IMR-90 (cell line): ENCODE results near the gene LCE2B. TPM values are rescaled to one million over a fixed set of nuclear protein-coding genes. Genes with fewer than 3 reads are reported as not detected.

Experiments used
- ATAC-seq: fragments of 200-7000 bp; cut with Tn5 transposase; 2 replicates; pipeline ENCODE4 v1.9.1; 2020; ENCODE audit warnings: low read depth, mild to moderate bottlenecking, moderate library complexity
- BruUV-seq: library from RNA; stranded (reverse); fragments of 400-500 nt; replicated peaks from 2 replicates; lab custom pipeline; 2021; lab: Mats Ljungman, UMichigan
- CTCF ChIA-PET: fragments of 300-600 bp; formaldehyde crosslinking; extraction: SDS; loops from one replicate; lab custom pipeline; 2021; ENCODE audit warnings: antibody characterized with exemption; lab: Yijun Ruan, JAX
- POLR2A ChIA-PET: fragments of 300-600 bp; sonication (Branson Sonifier 250); formaldehyde crosslinking; loops from one replicate; lab custom pipeline; 2022; ENCODE audit warnings: antibody characterized with exemption; ENCODE audit not compliant: unreplicated experiment; lab: Charles Lee
- DNase-seq: peaks from one replicate; pipeline ENCODE4 v3.0.0; 2013
- H2AFZ ChIP-seq: replicated peaks from 2 replicates; pipeline ENCODE3; 2013; ENCODE audit warnings: low read length, mild to moderate bottlenecking; ENCODE audit not compliant: poor library complexity
- H2AK5ac ChIP-seq: 2 replicates; pipeline ENCODE4 v1.6.1; 2013; ENCODE audit warnings: low read depth, low read length, inconsistent platforms
- H2AK9ac ChIP-seq: replicated peaks from 2 replicates; pipeline ENCODE3; 2013; ENCODE audit warnings: mild to moderate bottlenecking, low read depth, low read length, moderate library complexity; ENCODE audit not compliant: poor library complexity
- H2BK120ac ChIP-seq: 2 replicates; pipeline ENCODE4 v1.6.1; 2013; ENCODE audit warnings: low read depth, low read length, inconsistent platforms
- H2BK15ac ChIP-seq: 3 replicates; pipeline ENCODE4 v1.6.1; 2013; ENCODE audit warnings: low read depth, low read length, inconsistent platforms
- H2BK20ac ChIP-seq: 2 replicates; pipeline ENCODE4 v1.6.1; 2013; ENCODE audit warnings: low read depth, mild to moderate bottlenecking, inconsistent platforms, low read length, moderate library complexity
- H2BK5ac ChIP-seq: 2 replicates; pipeline ENCODE4 v1.6.1; 2013; ENCODE audit warnings: mild to moderate bottlenecking, low read depth, low read length, inconsistent platforms; ENCODE audit not compliant: poor library complexity, severe bottlenecking
- H3K14ac ChIP-seq: replicated peaks from 2 replicates; pipeline ENCODE4 v1.6.1; 2013; ENCODE audit warnings: low read depth, low read length, inconsistent platforms
- H3K18ac ChIP-seq: 2 replicates; pipeline ENCODE4 v1.6.1; 2013; ENCODE audit warnings: low read depth, low read length, control low read depth
- H3K23ac ChIP-seq: 2 replicates; pipeline ENCODE4 v1.6.1; 2013; ENCODE audit warnings: low read depth, low read length, inconsistent platforms
- H3K27ac ChIP-seq: 2 replicates; pipeline ENCODE4 v1.5.1; 2013; ENCODE audit warnings: mild to moderate bottlenecking, control low read depth, low read length; ENCODE audit not compliant: insufficient read depth
- H3K27me3 ChIP-seq: 2 replicates; pipeline ENCODE4 v1.6.1; 2013; ENCODE audit warnings: low read length; ENCODE audit not compliant: control insufficient read depth, insufficient read depth
- H3K36me3 ChIP-seq: 2 replicates; pipeline ENCODE4 v1.6.1; 2013; ENCODE audit warnings: low read length, mixed read lengths; ENCODE audit not compliant: control insufficient read depth, insufficient read depth
- H3K4ac ChIP-seq: 2 replicates; pipeline ENCODE4 v1.6.1; 2013; ENCODE audit warnings: low read depth, low read length, inconsistent platforms
- H3K4me1 ChIP-seq: 2 replicates; pipeline ENCODE4 v1.6.1; 2013; ENCODE audit warnings: low read length, mixed read lengths; ENCODE audit not compliant: control insufficient read depth, insufficient read depth
- H3K4me2 ChIP-seq: 2 replicates; pipeline ENCODE4 v1.6.1; 2013; ENCODE audit warnings: low read depth, mild to moderate bottlenecking, control low read depth, low read length, moderate library complexity
- H3K4me3 ChIP-seq: 2 replicates; pipeline ENCODE4 v1.5.1; 2013; ENCODE audit warnings: low read depth, mild to moderate bottlenecking, control low read depth, low read length, moderate library complexity; ENCODE audit not compliant: insufficient read depth
- H3K56ac ChIP-seq: 2 replicates; pipeline ENCODE4 v1.6.1; 2013; ENCODE audit warnings: low read length, inconsistent platforms; ENCODE audit not compliant: insufficient read depth; ENCODE audit errors: extremely low read depth
- H3K79me1 ChIP-seq, 2 experiments: 2 replicates each; pipeline ENCODE4 v1.6.1; 2013; ENCODE audit warnings: low read length in 2 of 2, inconsistent platforms in 1 of 2, low read depth in 1 of 2
- H3K9ac ChIP-seq: 2 replicates; pipeline ENCODE4 v1.6.1; 2013; ENCODE audit warnings: low read depth, low read length, control low read depth
- H3K9me1 ChIP-seq: 2 replicates; pipeline ENCODE4 v1.6.1; 2013; ENCODE audit warnings: low read length, inconsistent platforms; ENCODE audit not compliant: insufficient read depth
- H3K9me3 ChIP-seq: 2 replicates; pipeline ENCODE4 v1.6.1; 2013; ENCODE audit warnings: low read length; ENCODE audit not compliant: control insufficient read depth, insufficient read depth
- H4K20me1 ChIP-seq: 2 replicates; pipeline ENCODE4 v1.6.1; 2013; ENCODE audit warnings: low read length, inconsistent platforms; ENCODE audit not compliant: insufficient read depth
- H4K5ac ChIP-seq: 2 replicates; pipeline ENCODE4 v1.6.1; 2013; ENCODE audit warnings: mild to moderate bottlenecking, low read depth, low read length, control low read depth
- H4K8ac ChIP-seq, 2 experiments: 2 replicates each; pipeline ENCODE4 v1.6.1; 2013; ENCODE audit warnings: low read depth in 2 of 2, low read length in 2 of 2, control low read depth in 1 of 2, inconsistent platforms in 1 of 2
- H4K91ac ChIP-seq: 2 replicates; pipeline ENCODE4 v1.6.1; 2013; ENCODE audit warnings: low read depth, low read length, inconsistent platforms; ENCODE audit not compliant: insufficient read depth
- CHD1 ChIP-seq: IDR thresholded peaks from 2 replicates; pipeline ENCODE4 v1.6.1; 2012; ENCODE audit warnings: low read depth, low read length, improper control_type of control experiment
- FOS ChIP-seq: fragments of 150-350 bp; IDR thresholded peaks from 2 replicates; pipeline ENCODE4 v1.6.1; 2016; ENCODE audit warnings: low read depth, low read length
- MAFK ChIP-seq: IDR thresholded peaks from 2 replicates; pipeline ENCODE4 v1.6.1; 2012; ENCODE audit warnings: low read depth, low read length, improper control_type of control experiment
- MAZ ChIP-seq: IDR thresholded peaks from 2 replicates; pipeline ENCODE4 v1.6.1; 2012; ENCODE audit warnings: low read depth, mild to moderate bottlenecking, low read length, improper control_type of control experiment, moderate library complexity, borderline replicate concordance
- MXI1 ChIP-seq: IDR thresholded peaks from 2 replicates; pipeline ENCODE4 v1.6.1; 2012; ENCODE audit warnings: low read depth, mild to moderate bottlenecking, low read length, moderate library complexity, borderline replicate concordance
- NFE2L2 ChIP-seq: fragments of 150-350 bp; IDR thresholded peaks from 2 replicates; pipeline ENCODE4 v1.6.1; 2016; ENCODE audit warnings: low read depth, mild to moderate bottlenecking, low read length
- RAD21 ChIP-seq: IDR thresholded peaks from 2 replicates; pipeline ENCODE4 v1.6.1; 2012; ENCODE audit warnings: low read length, improper control_type of control experiment
- RCOR1 ChIP-seq: IDR thresholded peaks from 2 replicates; pipeline ENCODE4 v1.6.1; 2012; ENCODE audit warnings: mild to moderate bottlenecking, low read length, improper control_type of control experiment; ENCODE audit not compliant: insufficient replicate concordance
- RFX5 ChIP-seq: IDR thresholded peaks from 2 replicates; pipeline ENCODE4 v1.8.0; 2012; ENCODE audit warnings: low read depth, mild to moderate bottlenecking, low read length, moderate library complexity
- SMC3 ChIP-seq: fragments of 150-350 bp; IDR thresholded peaks from 2 replicates; pipeline ENCODE4 v1.6.1; 2016; ENCODE audit warnings: low read depth, mild to moderate bottlenecking, antibody characterized with exemption, low read length, moderate library complexity
- USF2 ChIP-seq: fragments of 150-350 bp; IDR thresholded peaks from 2 replicates; pipeline ENCODE4 v1.6.1; 2017; ENCODE audit warnings: mild to moderate bottlenecking, antibody characterized with exemption, low read length, low read depth
- dilution Hi-C: fragments of 300-500 bp; cut with HindIII; formaldehyde crosslinking; loops from one replicate; pipeline ENCODE4 v1.14.3; 2018; ENCODE audit warnings: low sequenced_read_pairs; ENCODE audit not compliant: unreplicated experiment
- in situ Hi-C: fragments of 300-500 bp; cut with MboI; formaldehyde crosslinking; loops from 3 replicates; pipeline ENCODE4 v1.14.3; 2019; ENCODE audit warnings: low sequenced_read_pairs, inconsistent platforms, mixed read lengths
- intact Hi-C: fragments of 100-400 bp; cut with micrococcal nuclease; formaldehyde crosslinking; loops from 2 replicates; pipeline ENCODE4 v1.10.0; 2022
- polyA plus RNA-seq, 3 experiments: library from polyadenylated mRNA; depleted of rRNA; stranded (reverse); fragments of >200 nt; gene quantifications; 2 replicates each; pipeline ENCODE4 v1.2.3, GENCODE V29; 2012; ENCODE audit warnings: low replicate concordance in 1 of 3
- total RNA-seq: library from RNA; depleted of rRNA; stranded (reverse); fragments of >200 nt; gene quantifications from 2 replicates; pipeline ENCODE4 v1.2.3, GENCODE V29; 2012
- TF ChIP-seq, protein P1 (sequence below): fragments of 150-350 bp; IDR thresholded peaks from 2 replicates; pipeline ENCODE4 v1.6.1; 2016; ENCODE audit warnings: low read depth, mild to moderate bottlenecking, low read length, moderate library complexity, borderline replicate concordance
- TF ChIP-seq, protein P2 (sequence below): conservative IDR thresholded peaks from 2 replicates; pipeline ENCODE4 v1.5.1; 2012; ENCODE audit warnings: mild to moderate bottlenecking, low read depth, low read length, improper control_type of control experiment

The LCE2B gene
- total and polyA plus RNA-seq, 2 of the 4 experiments (the other 2 are of a cell fraction), result not detected

- DNase-seq (no peak), ATAC-seq (no peak)
- no peaks in the 10 kb centered on the region for H3K4me1 ChIP-seq
- no peak overlapping the region for H3K14ac ChIP-seq
- H3K4me2 ChIP-seq, result no peak overlapping the region
- H3K18ac ChIP-seq, result no peak overlapping the region
- intact Hi-C loops, result no loop called here
- H2BK15ac ChIP-seq, result no peak overlapping the region
- BruUV-seq, result no TSS peak
- no peak overlapping the region for H2BK20ac ChIP-seq
- H3K36me3 ChIP-seq, result no peaks in the 10 kb centered on the region
- ChIA-PET POLR2A (no interaction called here), CTCF (no interaction called here)
- dilution Hi-C loops, result no loop called here
- TF ChIP-seq MXI1 (no peak), MAFK (no peak), USF2 (no peak), NFE2L2 (no peak), RCOR1 (no peak), SMC3 (no peak), RFX5 (no peak), CHD1 (no peak), RAD21 (no peak), FOS (no peak), MAZ (no peak)
- TF ChIP-seq, protein P1, sequence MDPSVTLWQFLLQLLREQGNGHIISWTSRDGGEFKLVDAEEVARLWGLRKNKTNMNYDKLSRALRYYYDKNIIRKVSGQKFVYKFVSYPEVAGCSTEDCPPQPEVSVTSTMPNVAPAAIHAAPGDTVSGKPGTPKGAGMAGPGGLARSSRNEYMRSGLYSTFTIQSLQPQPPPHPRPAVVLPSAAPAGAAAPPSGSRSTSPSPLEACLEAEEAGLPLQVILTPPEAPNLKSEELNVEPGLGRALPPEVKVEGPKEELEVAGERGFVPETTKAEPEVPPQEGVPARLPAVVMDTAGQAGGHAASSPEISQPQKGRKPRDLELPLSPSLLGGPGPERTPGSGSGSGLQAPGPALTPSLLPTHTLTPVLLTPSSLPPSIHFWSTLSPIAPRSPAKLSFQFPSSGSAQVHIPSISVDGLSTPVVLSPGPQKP, result no peak
- TF ChIP-seq, protein P2, sequence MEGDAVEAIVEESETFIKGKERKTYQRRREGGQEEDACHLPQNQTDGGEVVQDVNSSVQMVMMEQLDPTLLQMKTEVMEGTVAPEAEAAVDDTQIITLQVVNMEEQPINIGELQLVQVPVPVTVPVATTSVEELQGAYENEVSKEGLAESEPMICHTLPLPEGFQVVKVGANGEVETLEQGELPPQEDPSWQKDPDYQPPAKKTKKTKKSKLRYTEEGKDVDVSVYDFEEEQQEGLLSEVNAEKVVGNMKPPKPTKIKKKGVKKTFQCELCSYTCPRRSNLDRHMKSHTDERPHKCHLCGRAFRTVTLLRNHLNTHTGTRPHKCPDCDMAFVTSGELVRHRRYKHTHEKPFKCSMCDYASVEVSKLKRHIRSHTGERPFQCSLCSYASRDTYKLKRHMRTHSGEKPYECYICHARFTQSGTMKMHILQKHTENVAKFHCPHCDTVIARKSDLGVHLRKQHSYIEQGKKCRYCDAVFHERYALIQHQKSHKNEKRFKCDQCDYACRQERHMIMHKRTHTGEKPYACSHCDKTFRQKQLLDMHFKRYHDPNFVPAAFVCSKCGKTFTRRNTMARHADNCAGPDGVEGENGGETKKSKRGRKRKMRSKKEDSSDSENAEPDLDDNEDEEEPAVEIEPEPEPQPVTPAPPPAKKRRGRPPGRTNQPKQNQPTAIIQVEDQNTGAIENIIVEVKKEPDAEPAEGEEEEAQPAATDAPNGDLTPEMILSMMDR, result no peak
- no peak overlapping the region for H2AFZ ChIP-seq
- no peak overlapping the region for H2AK9ac ChIP-seq
- in situ Hi-C loops, result no loop called here
- no peak overlapping the region for H3K23ac ChIP-seq
- H4K8ac ChIP-seq, result no peak overlapping the region
- no peak overlapping the region for H3K9ac ChIP-seq
- H4K5ac ChIP-seq, result no peak overlapping the region
- H3K79me1 ChIP-seq, result no peaks in the 10 kb centered on the region
- no peaks in the 10 kb centered on the region for H3K9me3 ChIP-seq
- H2BK120ac ChIP-seq, result no peak overlapping the region
- H3K27ac ChIP-seq, result no peak overlapping the region
- no peak overlapping the region for H2BK5ac ChIP-seq
- H3K4me3 ChIP-seq, result no peak overlapping the region
- H2AK5ac ChIP-seq, result no peak overlapping the region
- H3K9me1 ChIP-seq, result 0 out of 2 replicates have a peak, but pooled peaks cover 3% of the 10 kb centered on the region
- H3K27me3 ChIP-seq, result no peaks in the 10 kb centered on the region
- no peaks in the 10 kb centered on the region for H4K20me1 ChIP-seq
- H3K4ac ChIP-seq, result no peak overlapping the region
- no peak overlapping the region for H3K56ac ChIP-seq
- H4K91ac ChIP-seq, result no peak overlapping the region
Observed at GRCh38 chr1:152725261-152725660, 39.3 kb downstream of the LCE2B start.
